Subcutaneous adipose tissue (tissue), 4 donors: ENCODE measurements around the gene DAZAP1. TPM values are rescaled to one million over a fixed set of nuclear protein-coding genes. Genes with fewer than 3 reads are reported as not detected.

Experiments
- CTCF ChIP-seq: fragments of 450-650 bp; IDR thresholded peaks from one replicate; pipeline ENCODE4 v1.5.1; 2016; ENCODE audit warnings: low read depth, mild to moderate bottlenecking, control low read depth, antibody characterized with exemption, moderate library complexity
- total RNA-seq, 4 donors: library from RNA; depleted of rRNA; stranded (reverse); fragments of >200 nt; gene quantifications; one replicate each; pipeline ENCODE4 v1.1.0, GENCODE V29; 2016

Gene DAZAP1
- total RNA-seq, 4 donors from 2014 or later = 25.8 to 46.7 (median 33.6) TPM

- TF ChIP-seq CTCF = no peak
Measured at GRCh38 chr19:1471010-1471514, 63.7 kb downstream of the DAZAP1 start.

- TF ChIP-seq CTCF = no peak
Measured at GRCh38 chr19:1471515-1472160, 64.3 kb downstream of the DAZAP1 start.

GRCh38 chr19:1472231-1473084, 65.1 kb downstream of the DAZAP1 start:
- no peak for TF ChIP-seq CTCF

GRCh38 chr19:1473085-1473851, 65.9 kb downstream of the DAZAP1 start:
- no peak for TF ChIP-seq CTCF

- TF ChIP-seq CTCF = no peak
Measured at GRCh38 chr19:1474011-1474764, 66.8 kb downstream of the DAZAP1 start.

- TF ChIP-seq CTCF = no peak
Measured at GRCh38 chr19:1474765-1475351, 67.5 kb downstream of the DAZAP1 start.
